ENCODE data around the gene DOK3.
A peak's percentile ranks its signal among the peaks of the same experiment; 100 is the strongest.

DOK3 gene

GRCh38 chr5:177469750-177470525 is 39.7 kb downstream of the DOK3 start:
- peak overlapping the region; percentile 89 for H3K4me3 ChIP-seq (ENCODE audit: low read length, poor library complexity, severe bottlenecking)
- peaks cover 16% of the 10 kb centered on the region for H3K4me1 ChIP-seq (ENCODE audit: insufficient read depth, low read length, poor library complexity, severe bottlenecking)
- H3K9me2 ChIP-seq (replicated peaks; ENCODE audit: low read depth, low read length) = no peaks in the 10 kb centered on the region
- H3K9ac ChIP-seq (ENCODE audit: low read depth, low read length, poor library complexity, severe bottlenecking) = peak overlapping the region; percentile 32
- peaks cover 45% of the 10 kb centered on the region for H3K79me2 ChIP-seq (ENCODE audit: insufficient read depth, low read length)
- peaks cover 34% of the 10 kb centered on the region for H4K20me1 ChIP-seq (ENCODE audit: insufficient read depth, low read length, poor library complexity, severe bottlenecking)
- H3K27me3 ChIP-seq (ENCODE audit: insufficient read depth, low read length, poor library complexity, severe bottlenecking) = no peaks in the 10 kb centered on the region
- TF ChIP-seq CTCF (conservative IDR thresholded peaks at IDR 0.05; ENCODE audit: low read length) = no peak
- TF ChIP-seq EZH2phosphoT487 (IDR thresholded peaks at IDR 0.05; ENCODE audit: borderline replicate concordance) = no peak
- H3K4me2 ChIP-seq (ENCODE audit: low read depth, low read length, poor library complexity, severe bottlenecking) = peak overlapping the region; percentile 91
- peaks cover 21% of the 10 kb centered on the region; the same call in 1 of the 2 replicates for H3K36me3 ChIP-seq (ENCODE audit: insufficient read depth, low read length)
- no peak overlapping the region for H2AFZ ChIP-seq (ENCODE audit: low read length)
- no peaks in the 10 kb centered on the region for H3F3A ChIP-seq (ENCODE audit: low read depth)
- H3K9me3 ChIP-seq (ENCODE audit: insufficient read depth, low read depth, low read length) = no peaks in the 10 kb centered on the region

- Histone ChIP-seq H3F3A (ENCODE audit: low read depth) (no peaks in the 10 kb centered on the region), H3K27me3 (ENCODE audit: insufficient read depth, low read length, poor library complexity, severe bottlenecking) (no peaks in the 10 kb centered on the region), H2AFZ (ENCODE audit: low read length) (no peak overlapping the region), H3K9me2 (replicated peaks; ENCODE audit: low read depth, low read length) (no peaks in the 10 kb centered on the region), H3K4me2 (ENCODE audit: low read depth, low read length, poor library complexity, severe bottlenecking) (peak overlapping the region; percentile 91), H3K4me3 (ENCODE audit: low read length, poor library complexity, severe bottlenecking) (no peak overlapping the region), H3K9me3 (ENCODE audit: insufficient read depth, low read depth, low read length) (no peaks in the 10 kb centered on the region), H3K79me2 (ENCODE audit: insufficient read depth, low read length) (peaks cover 45% of the 10 kb centered on the region), H3K9ac (ENCODE audit: low read depth, low read length, poor library complexity, severe bottlenecking) (peak overlapping the region; percentile 32), H3K4me1 (ENCODE audit: insufficient read depth, low read length, poor library complexity, severe bottlenecking) (peaks cover 16% of the 10 kb centered on the region), H4K20me1 (ENCODE audit: insufficient read depth, low read length, poor library complexity, severe bottlenecking) (peaks cover 34% of the 10 kb centered on the region), H3K36me3 (ENCODE audit: insufficient read depth, low read length) (peaks cover 21% of the 10 kb centered on the region; the same call in 1 of the 2 replicates)
- TF ChIP-seq EZH2phosphoT487 (IDR thresholded peaks at IDR 0.05; ENCODE audit: borderline replicate concordance) = no peak
- TF ChIP-seq CTCF (conservative IDR thresholded peaks at IDR 0.05; ENCODE audit: low read length) = no peak
These were observed 40.7 kb downstream of the DOK3 start for GRCh38 chr5:177468685-177469628.

- Histone ChIP-seq H2AFZ (ENCODE audit: low read length) (no peak overlapping the region), H3K4me3 (ENCODE audit: low read length, poor library complexity, severe bottlenecking) (no peak overlapping the region), H3K4me2 (ENCODE audit: low read depth, low read length, poor library complexity, severe bottlenecking) (no peak overlapping the region), H3F3A (ENCODE audit: low read depth) (no peaks in the 10 kb centered on the region), H3K4me1 (ENCODE audit: insufficient read depth, low read length, poor library complexity, severe bottlenecking) (peaks cover 16% of the 10 kb centered on the region), H3K36me3 (ENCODE audit: insufficient read depth, low read length) (peaks cover 21% of the 10 kb centered on the region; the same call in 1 of the 2 replicates), H3K9me2 (replicated peaks; ENCODE audit: low read depth, low read length) (no peaks in the 10 kb centered on the region), H3K9me3 (ENCODE audit: insufficient read depth, low read depth, low read length) (no peaks in the 10 kb centered on the region), H3K79me2 (ENCODE audit: insufficient read depth, low read length) (peaks cover 45% of the 10 kb centered on the region), H4K20me1 (ENCODE audit: insufficient read depth, low read length, poor library complexity, severe bottlenecking) (peaks cover 34% of the 10 kb centered on the region), H3K27me3 (ENCODE audit: insufficient read depth, low read length, poor library complexity, severe bottlenecking) (no peaks in the 10 kb centered on the region), H3K9ac (ENCODE audit: low read depth, low read length, poor library complexity, severe bottlenecking) (no peak overlapping the region)
- TF ChIP-seq CTCF (conservative IDR thresholded peaks at IDR 0.05; ENCODE audit: low read length) (no peak), EZH2phosphoT487 (IDR thresholded peaks at IDR 0.05; ENCODE audit: borderline replicate concordance) (no peak)
These were observed 41.3 kb downstream of the DOK3 start for GRCh38 chr5:177468329-177468684.
